ENCODE data around the gene UNC45B.

Gene UNC45B

DNA sequence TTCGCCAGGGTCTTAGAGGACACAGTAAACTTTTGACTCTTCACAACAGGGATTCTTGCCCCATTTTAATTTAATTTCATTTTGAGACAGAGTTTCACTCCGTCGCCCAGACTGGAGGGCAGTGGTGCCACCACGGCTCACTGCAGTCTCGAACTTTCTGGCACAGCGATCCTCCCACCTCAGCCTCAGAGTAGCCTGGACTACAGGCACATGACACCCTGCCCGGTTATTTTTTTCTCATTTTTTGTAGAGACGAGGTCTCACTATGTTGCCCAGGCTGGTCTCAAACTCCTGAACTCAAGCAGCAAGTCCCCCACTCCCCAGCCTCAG, 5.2 kb upstream of the UNC45B start:
- no peak overlapping the region for H3K4ac ChIP-seq (ENCODE audit: low read depth in 1 of 2, low read length in 2 of 2)
- no peak for DNase-seq
- H4K91ac ChIP-seq (ENCODE audit: low read length), result no peak overlapping the region
- no peak overlapping the region for H3K4me2 ChIP-seq (ENCODE audit: low read length, poor library complexity, severe bottlenecking)
- no peak overlapping the region for H3K23ac ChIP-seq (ENCODE audit: low read length in 2 of 2)
- no peak overlapping the region for H4K8ac ChIP-seq (ENCODE audit: low read length)
- H3K4me1 ChIP-seq (ENCODE audit: control insufficient read depth, insufficient read depth, low read depth, low read length), result peaks cover 6% of the 10 kb centered on the region
- no peak overlapping the region for H2AFZ ChIP-seq (ENCODE audit: low read depth, low read length)
- 67% methylated on average over 8 of the region's 8 CpGs for WGBS
- no peak overlapping the region for H2BK120ac ChIP-seq (ENCODE audit: low read depth, low read length)
- peaks cover 23% of the 10 kb centered on the region for H3K79me1 ChIP-seq (replicated peaks; ENCODE audit: low read length, poor library complexity, severe bottlenecking)
- H2BK15ac ChIP-seq (ENCODE audit: low read depth, poor library complexity, severe bottlenecking), result no peak overlapping the region
- H3K27ac ChIP-seq (ENCODE audit: low read length, poor library complexity, severe bottlenecking), result no peak overlapping the region
- no peak overlapping the region for H2BK12ac ChIP-seq (ENCODE audit: low read length in 2 of 2)
- peak overlapping the region in 1 of 2 experiments; percentile 99 for H3K4me3 ChIP-seq (ENCODE audit: insufficient read depth in 1 of 2, low read depth in 1 of 2, low read length in 2 of 2)
- peaks cover 22 to 23% of the 10 kb centered on the region in 2 experiments for H3K36me3 ChIP-seq (ENCODE audit: control insufficient read depth in 1 of 2, insufficient read depth in 2 of 2, low read depth in 1 of 2, low read length in 2 of 2)
- no peak overlapping the region for H2BK5ac ChIP-seq (ENCODE audit: low read depth, low read length, poor library complexity, severe bottlenecking)
- H3K14ac ChIP-seq (ENCODE audit: low read length in 2 of 2), result no peak overlapping the region
- peaks cover 12 to 13% of the 10 kb centered on the region in 2 experiments for H3K27me3 ChIP-seq (ENCODE audit: control insufficient read depth in 1 of 2, insufficient read depth in 1 of 2, low read length in 2 of 2)
- H3K18ac ChIP-seq (ENCODE audit: low read depth in 1 of 2, low read length in 2 of 2), result no peak overlapping the region
- H3K9me3 ChIP-seq (ENCODE audit: control insufficient read depth, low read length), result no peaks in the 10 kb centered on the region
- H3K9ac ChIP-seq (ENCODE audit: low read length), result peak overlapping the region; percentile 92
- no peak overlapping the region for H2AK5ac ChIP-seq (ENCODE audit: low read length, severe bottlenecking)

DNA sequence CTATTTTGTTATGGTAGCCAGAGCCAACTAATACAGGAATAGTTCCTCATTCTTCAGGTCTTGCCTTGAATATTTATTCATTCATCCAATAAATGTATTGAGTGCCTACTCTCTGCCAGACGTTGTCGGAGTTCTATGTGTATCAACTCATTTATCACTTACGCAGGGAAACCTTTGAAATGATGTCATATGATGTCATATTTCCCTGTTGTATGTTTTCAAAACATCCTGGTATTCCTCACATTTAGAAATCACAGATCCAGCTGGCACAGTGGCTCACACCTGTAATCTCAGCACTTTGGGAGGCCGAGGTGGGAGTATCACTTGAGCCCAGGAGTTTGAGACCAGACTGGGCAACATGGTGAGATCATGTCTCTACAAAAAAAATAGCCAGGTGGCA, 2.8 kb upstream of the UNC45B start:
- 80% methylated on average over 3 of the region's 4 CpGs for WGBS
- peaks cover under 1 to 2% of the 10 kb centered on the region in 2 experiments for H3K36me3 ChIP-seq (ENCODE audit: control insufficient read depth in 1 of 2, insufficient read depth in 2 of 2, low read depth in 1 of 2, low read length in 2 of 2)
- no peak for DNase-seq
- H3K9me3 ChIP-seq (ENCODE audit: control insufficient read depth, low read length), result no peaks in the 10 kb centered on the region
- H3K79me1 ChIP-seq (replicated peaks; ENCODE audit: low read length, poor library complexity, severe bottlenecking), result peaks cover 8% of the 10 kb centered on the region
- no peak overlapping the region for H2AFZ ChIP-seq (ENCODE audit: low read depth, low read length)
- no peak overlapping the region for H2BK12ac ChIP-seq (ENCODE audit: low read length in 2 of 2)
- no peak overlapping the region for H2AK5ac ChIP-seq (ENCODE audit: low read length, severe bottlenecking)
- peaks cover 4% of the 10 kb centered on the region for H3K4me1 ChIP-seq (ENCODE audit: control insufficient read depth, insufficient read depth, low read depth, low read length)
- H3K4me2 ChIP-seq (ENCODE audit: low read length, poor library complexity, severe bottlenecking), result no peak overlapping the region
- H3K9ac ChIP-seq (ENCODE audit: low read length), result no peak overlapping the region
- no peak overlapping the region for H3K27ac ChIP-seq (ENCODE audit: low read length, poor library complexity, severe bottlenecking)
- H2BK15ac ChIP-seq (ENCODE audit: low read depth, poor library complexity, severe bottlenecking), result no peak overlapping the region
- H4K8ac ChIP-seq (ENCODE audit: low read length), result no peak overlapping the region
- H2BK120ac ChIP-seq (ENCODE audit: low read depth, low read length), result no peak overlapping the region
- H3K23ac ChIP-seq (ENCODE audit: low read length in 2 of 2), result no peak overlapping the region
- H4K91ac ChIP-seq (ENCODE audit: low read length), result no peak overlapping the region
- H2BK5ac ChIP-seq (ENCODE audit: low read depth, low read length, poor library complexity, severe bottlenecking), result no peak overlapping the region
- H3K18ac ChIP-seq (ENCODE audit: low read depth in 1 of 2, low read length in 2 of 2), result no peak overlapping the region
- H3K14ac ChIP-seq (ENCODE audit: low read length in 2 of 2), result no peak overlapping the region
- no peak overlapping the region for H3K4me3 ChIP-seq (ENCODE audit: insufficient read depth in 1 of 2, low read depth in 1 of 2, low read length in 2 of 2)
- H3K27me3 ChIP-seq (ENCODE audit: control insufficient read depth in 1 of 2, insufficient read depth in 1 of 2, low read length in 2 of 2), result peaks cover 28 to 32% of the 10 kb centered on the region in 2 experiments
- H3K4ac ChIP-seq (ENCODE audit: low read depth in 1 of 2, low read length in 2 of 2), result no peak overlapping the region

DNA sequence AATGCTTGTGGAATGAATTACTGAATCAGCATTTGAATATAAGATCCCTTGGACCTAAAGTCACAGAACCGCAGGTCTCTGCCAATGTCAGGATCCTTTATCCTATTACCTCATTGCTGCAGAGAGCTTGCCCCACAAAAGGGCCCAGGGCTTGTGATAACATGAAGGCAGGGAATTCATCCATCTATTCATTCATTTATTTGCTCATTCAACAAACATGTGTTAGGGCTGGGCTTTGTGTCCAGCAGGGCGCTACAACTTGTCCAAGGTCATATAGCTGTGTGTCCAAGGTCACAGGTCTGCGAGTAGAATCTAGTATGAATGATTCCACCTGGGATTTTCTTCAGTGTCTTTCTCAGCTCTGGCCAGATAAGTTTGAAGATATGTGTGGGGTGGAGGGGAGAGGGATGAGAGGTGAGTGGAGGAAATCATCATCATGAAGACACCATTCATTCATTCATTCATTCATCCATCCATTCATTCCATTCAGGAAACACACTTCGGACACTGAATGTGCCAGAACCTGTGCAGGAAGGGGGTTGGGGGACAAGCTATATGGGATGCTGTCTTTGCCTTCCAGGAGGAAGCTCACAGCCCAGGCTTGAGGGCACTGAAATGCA, 1.3 kb upstream of the UNC45B start:
- Histone ChIP-seq H3K4me1 (ENCODE audit: control insufficient read depth, insufficient read depth, low read depth, low read length) (no peaks in the 10 kb centered on the region), H4K8ac (ENCODE audit: low read length) (no peak overlapping the region), H3K79me1 (replicated peaks; ENCODE audit: low read length, poor library complexity, severe bottlenecking) (peaks cover 5% of the 10 kb centered on the region), H3K9ac (ENCODE audit: low read length) (no peak overlapping the region), H3K14ac (ENCODE audit: low read length in 2 of 2) (no peak overlapping the region), H2AFZ (ENCODE audit: low read depth, low read length) (no peak overlapping the region), H3K4ac (ENCODE audit: low read depth in 1 of 2, low read length in 2 of 2) (no peak overlapping the region), H3K18ac (ENCODE audit: low read depth in 1 of 2, low read length in 2 of 2) (no peak overlapping the region), H3K9me3 (ENCODE audit: control insufficient read depth, low read length) (no peaks in the 10 kb centered on the region), H2BK5ac (ENCODE audit: low read depth, low read length, poor library complexity, severe bottlenecking) (no peak overlapping the region), H3K27ac (ENCODE audit: low read length, poor library complexity, severe bottlenecking) (no peak overlapping the region), H2BK120ac (ENCODE audit: low read depth, low read length) (no peak overlapping the region), H2BK15ac (ENCODE audit: low read depth, poor library complexity, severe bottlenecking) (no peak overlapping the region), H3K4me2 (ENCODE audit: low read length, poor library complexity, severe bottlenecking) (no peak overlapping the region), H3K27me3 (ENCODE audit: control insufficient read depth in 1 of 2, insufficient read depth in 1 of 2, low read length in 2 of 2) (peaks cover 28 to 36% of the 10 kb centered on the region in 2 experiments), H2AK5ac (ENCODE audit: low read length, severe bottlenecking) (no peak overlapping the region), H2BK12ac (ENCODE audit: low read length in 2 of 2) (no peak overlapping the region), H3K36me3 (ENCODE audit: control insufficient read depth in 1 of 2, insufficient read depth in 2 of 2, low read depth in 1 of 2, low read length in 2 of 2) (no peaks in the 10 kb centered on the region), H4K91ac (ENCODE audit: low read length) (no peak overlapping the region), H3K23ac (ENCODE audit: low read length in 2 of 2) (peak overlapping the region in 1 of 2 experiments; percentile 50), H3K4me3 (ENCODE audit: insufficient read depth in 1 of 2, low read depth in 1 of 2, low read length in 2 of 2) (no peak overlapping the region)
- DNase-seq, result no peak
- 82% methylated on average over 4 of the region's 4 CpGs for WGBS

DNA sequence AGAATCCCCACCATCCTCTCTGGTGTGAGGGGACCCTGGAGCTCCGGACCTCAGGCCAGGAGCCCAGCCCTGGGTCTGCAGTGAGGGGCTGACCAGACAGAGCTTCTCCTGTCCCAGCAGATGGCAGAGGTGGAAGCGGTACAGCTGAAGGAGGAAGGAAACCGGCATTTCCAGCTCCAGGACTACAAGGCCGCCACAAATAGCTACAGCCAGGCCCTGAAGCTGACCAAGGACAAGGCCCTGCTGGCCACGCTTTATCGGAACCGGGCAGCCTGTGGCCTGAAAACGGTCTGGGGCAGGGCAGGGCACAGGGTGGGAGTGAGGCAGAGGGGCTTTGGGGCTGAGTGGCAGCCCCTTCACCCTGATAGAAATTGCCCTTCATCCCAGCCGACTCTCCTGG, 527 bp downstream of the UNC45B start:
- WGBS, result 90% methylated on average over 9 of the region's 9 CpGs
- Histone ChIP-seq H3K4me3 (ENCODE audit: insufficient read depth in 1 of 2, low read depth in 1 of 2, low read length in 2 of 2) (no peak overlapping the region), H3K18ac (ENCODE audit: low read depth in 1 of 2, low read length in 2 of 2) (no peak overlapping the region), H3K4me1 (ENCODE audit: control insufficient read depth, insufficient read depth, low read depth, low read length) (no peaks in the 10 kb centered on the region), H2BK15ac (ENCODE audit: low read depth, poor library complexity, severe bottlenecking) (no peak overlapping the region), H3K14ac (ENCODE audit: low read length in 2 of 2) (no peak overlapping the region), H3K9ac (ENCODE audit: low read length) (no peak overlapping the region), H2AK5ac (ENCODE audit: low read length, severe bottlenecking) (no peak overlapping the region), H3K27ac (ENCODE audit: low read length, poor library complexity, severe bottlenecking) (no peak overlapping the region), H4K91ac (ENCODE audit: low read length) (no peak overlapping the region), H3K27me3 (ENCODE audit: control insufficient read depth in 1 of 2, insufficient read depth in 1 of 2, low read length in 2 of 2) (peaks cover 28 to 44% of the 10 kb centered on the region in 2 experiments), H3K23ac (ENCODE audit: low read length in 2 of 2) (no peak overlapping the region), H2BK12ac (ENCODE audit: low read length in 2 of 2) (no peak overlapping the region), H2BK120ac (ENCODE audit: low read depth, low read length) (no peak overlapping the region), H4K8ac (ENCODE audit: low read length) (no peak overlapping the region), H3K4ac (ENCODE audit: low read depth in 1 of 2, low read length in 2 of 2) (no peak overlapping the region), H3K9me3 (ENCODE audit: control insufficient read depth, low read length) (no peaks in the 10 kb centered on the region), H2AFZ (ENCODE audit: low read depth, low read length) (no peak overlapping the region), H3K36me3 (ENCODE audit: control insufficient read depth in 1 of 2, insufficient read depth in 2 of 2, low read depth in 1 of 2, low read length in 2 of 2) (no peaks in the 10 kb centered on the region), H3K79me1 (replicated peaks; ENCODE audit: low read length, poor library complexity, severe bottlenecking) (no peaks in the 10 kb centered on the region), H2BK5ac (ENCODE audit: low read depth, low read length, poor library complexity, severe bottlenecking) (no peak overlapping the region), H3K4me2 (ENCODE audit: low read length, poor library complexity, severe bottlenecking) (no peak overlapping the region)
- DNase-seq, result no peak

All from mesenchymal stem cell (in vitro differentiated cells and primary cell).